Stimulated activated CD4-positive, alpha-beta T cell treated with anti-CD3 and anti-CD28 coated beads, Interleukin-2, amount 100 ng/mL, for 24 hours (primary cell): ENCODE measurements around the gene CFAP53.
A peak's percentile ranks its signal among the peaks of the same experiment; 100 is the strongest.
"Not testable (repeated sequence)": the region's sequence is repeated elsewhere in the genome, so short reads cannot be mapped to it uniquely, and the experiment has no call there.

Experiments
- DNase-seq, 2 donors: peaks; one replicate each; pipeline ENCODE4 v3.0.0-alpha.2; 2020

CFAP53 gene

GRCh38 chr18:50266248-50266704 lies at the start of gene CFAP53:
Gene CFAP53 (minus strand): TSS chr18:50266495. CDS start chr18:50266404, 91 bp downstream.
- peak; percentile 86 to 91 for DNase-seq

- DNase-seq, result no peak
These were observed 49.0 kb upstream of the CFAP53 start for GRCh38 chr18:50315100-50315871.

GRCh38 chr18:50313873-50314460 lies 47.7 kb upstream of the CFAP53 start:
- DNase-seq, result no peak

- no peak for DNase-seq
These were observed 46.8 kb upstream of the CFAP53 start for GRCh38 chr18:50313031-50313607.

- DNase-seq, result no peak
These were observed 46.2 kb upstream of the CFAP53 start for GRCh38 chr18:50312296-50313030.

GRCh38 chr18:50311650-50312049 lies 45.4 kb upstream of the CFAP53 start:
- no peak for DNase-seq

- DNase-seq, result no peak
These were observed 43.8 kb upstream of the CFAP53 start for GRCh38 chr18:50310080-50310479.

- not testable (repeated sequence) for DNase-seq
These were observed 42.6 kb upstream of the CFAP53 start for GRCh38 chr18:50308851-50309250.

- peak; percentile 91 to 92 for DNase-seq
These were observed 41.6 kb upstream of the CFAP53 start for GRCh38 chr18:50307738-50308470.

GRCh38 chr18:50307400-50307737 lies 41.1 kb upstream of the CFAP53 start:
- DNase-seq, result no peak

GRCh38 chr18:50306944-50307343 lies 40.6 kb upstream of the CFAP53 start:
- DNase-seq, result no peak

- DNase-seq, result no peak
These were observed 34.8 kb upstream of the CFAP53 start for GRCh38 chr18:50301074-50301473.

GRCh38 chr18:50299626-50300388 lies 33.5 kb upstream of the CFAP53 start:
- DNase-seq, result no peak

- DNase-seq, result no peak
These were observed 32.4 kb upstream of the CFAP53 start for GRCh38 chr18:50298443-50299284.

GRCh38 chr18:50297621-50298442 lies 31.5 kb upstream of the CFAP53 start:
- DNase-seq, result peak; percentile 72 to 77

GRCh38 chr18:50293039-50293438 lies 26.7 kb upstream of the CFAP53 start:
- no peak for DNase-seq

GRCh38 chr18:50289108-50289443 lies 22.8 kb upstream of the CFAP53 start:
- no peak for DNase-seq

- DNase-seq, result not testable (repeated sequence)
These were observed 22.2 kb upstream of the CFAP53 start for GRCh38 chr18:50288348-50289107.
